HCT116 (cell line): Measurements from ENCODE around the gene FTO. TPM values are rescaled to one million over a fixed set of nuclear protein-coding genes. Genes with fewer than 3 reads are reported as not detected.

Experiments used
- ATAC-seq: fragments of 200-7000 bp; cut with Tn5 transposase; 2 replicates; pipeline ENCODE4 v1.9.1; 2020; ENCODE audit warnings: mild to moderate bottlenecking, moderate library complexity
- BruUV-seq: library from RNA; stranded (reverse); fragments of 400-500 nt; replicated peaks from 2 replicates; lab custom pipeline; 2021; lab: Mats Ljungman, UMichigan
- CTCF ChIA-PET: fragments of 300-600 bp; sonication (Branson Sonifier 250); formaldehyde crosslinking; loops from one replicate; lab custom pipeline; 2021; ENCODE audit warnings: antibody characterized with exemption; lab: Charles Lee
- POLR2A ChIA-PET: fragments of 300-600, 350-600 bp; sonication (Branson Sonifier 250); formaldehyde crosslinking; loops from one replicate; lab custom pipeline; 2021; ENCODE audit warnings: antibody characterized with exemption; lab: Charles Lee
- RAD21 ChIA-PET, 2 experiments: fragments of 300-600 bp; sonication (Branson Sonifier 250); formaldehyde crosslinking; loops; one replicate each; lab custom pipeline; 2023; ENCODE audit warnings: low total read pairs in 2 of 2; ENCODE audit not compliant: uncharacterized antibody in 2 of 2, unreplicated experiment in 2 of 2, low non-redundant PET in 1 of 2; lab: Charles Lee
- DNase-seq: peaks from one replicate; pipeline ENCODE4 v3.0.0-alpha.2; 2010; ENCODE audit warnings: low read depth, low spot score
- H2AFZ ChIP-seq: fragments of 200-600 bp; shearing (Covaris generic), sonication (generic); 2 replicates; pipeline ENCODE4 v1.6.1; 2017; ENCODE audit warnings: low read depth, mixed run types, mixed read lengths, antibody characterized with exemption, low read length; ENCODE audit not compliant: poor library complexity, severe bottlenecking
- H3K27ac ChIP-seq: 2 replicates; pipeline ENCODE4 v1.5.1; 2012; ENCODE audit warnings: low read depth, low read length
- H3K27me3 ChIP-seq: fragments of 200-600 bp; sonication (generic); 2 replicates; pipeline ENCODE4 v1.6.1; 2016; ENCODE audit warnings: mixed run types, low read length, mixed read lengths; ENCODE audit not compliant: insufficient read depth
- H3K36me3 ChIP-seq, 2 experiments: fragments of 200-500 bp in 1 of 2; fragments of 200-600 bp in 1 of 2; sonication (Bioruptor generic) in 1 of 2; sonication (generic) in 1 of 2; 2 replicates each; pipeline versions ENCODE4 v1.5.1 to v1.6.1; 2014 to 2016; ENCODE audit warnings: low read length in 2 of 2, inconsistent platforms in 1 of 2, mixed read lengths in 1 of 2, mixed run types in 1 of 2; ENCODE audit not compliant: insufficient read depth in 2 of 2, control insufficient read depth in 1 of 2
- H3K4me1 ChIP-seq, 2 experiments: fragments of 200-600 bp in 1 of 2; sonication (generic) in 1 of 2; 2 replicates each; pipeline versions ENCODE4 v1.5.1 to v1.6.1; 2012 to 2017; ENCODE audit warnings: low read length in 2 of 2, inconsistent platforms in 1 of 2, mild to moderate bottlenecking in 1 of 2, mixed read lengths in 1 of 2, mixed run types in 1 of 2, moderate library complexity in 1 of 2; ENCODE audit not compliant: insufficient read depth in 2 of 2, control insufficient read depth in 1 of 2
- H3K4me2 ChIP-seq: fragments of 200-600 bp; sonication (generic); 2 replicates; pipeline ENCODE4 v1.6.1; 2017; ENCODE audit warnings: mixed run types, low read length, mixed read lengths
- H3K4me3 ChIP-seq, 2 experiments: fragments of 200-600 bp in 1 of 2; sonication (generic) in 1 of 2; replicated peaks in 1 of 2; 2 replicates each; pipeline ENCODE4 v1.5.1; 2011 to 2016; ENCODE audit warnings: low read length in 2 of 2, control low read depth in 1 of 2, low read depth in 1 of 2, mild to moderate bottlenecking in 1 of 2, mixed read lengths in 1 of 2, mixed run types in 1 of 2
- H3K79me2 ChIP-seq: fragments of 200-600 bp; sonication (generic); 2 replicates; pipeline ENCODE4 v1.6.1; 2017; ENCODE audit warnings: mild to moderate bottlenecking, mixed run types, low read length, moderate library complexity, mixed read lengths; ENCODE audit not compliant: insufficient read depth
- H3K9ac ChIP-seq: fragments of 200-600 bp; sonication (generic); 2 replicates; pipeline ENCODE4 v1.6.1; 2016; ENCODE audit warnings: low read length, mixed read lengths
- H3K9me2 ChIP-seq: fragments of 200-600 bp; sonication (generic), shearing (Covaris generic); 2 replicates; pipeline ENCODE4 v1.6.1; 2017; ENCODE audit warnings: mixed run types, mild to moderate bottlenecking, moderate library complexity; ENCODE audit not compliant: insufficient read depth
- H3K9me3 ChIP-seq, 2 experiments: fragments of 200-500 bp in 1 of 2; fragments of 200-600 bp in 1 of 2; sonication (Bioruptor generic) in 1 of 2; sonication (generic) in 1 of 2; 2 replicates each; pipeline ENCODE4 v1.6.1; 2014 to 2017; ENCODE audit warnings: low read length in 2 of 2, mixed read lengths in 2 of 2, inconsistent platforms in 1 of 2, low read depth in 1 of 2, mild to moderate bottlenecking in 1 of 2, mixed run types in 1 of 2, moderate library complexity in 1 of 2; ENCODE audit not compliant: control insufficient read depth in 1 of 2, insufficient read depth in 1 of 2
- H4K20me1 ChIP-seq: fragments of 200-600 bp; sonication (generic), shearing (Covaris generic); 2 replicates; pipeline ENCODE4 v1.6.1; 2017; ENCODE audit warnings: mixed run types, mild to moderate bottlenecking, moderate library complexity; ENCODE audit not compliant: insufficient read depth
- CEBPB ChIP-seq: IDR thresholded peaks from 2 replicates; pipeline ENCODE4 v1.6.1; 2012; ENCODE audit warnings: low read depth
- EGR1 ChIP-seq: IDR thresholded peaks from 2 replicates; pipeline ENCODE4 v1.6.1; 2012; ENCODE audit warnings: low read depth
- FOSL1 ChIP-seq: IDR thresholded peaks from 2 replicates; pipeline ENCODE4 v1.6.1; 2012; ENCODE audit warnings: low read depth
- JUND ChIP-seq: IDR thresholded peaks from 2 replicates; pipeline ENCODE4 v1.6.1; 2012
- POLR2AphosphoS5 ChIP-seq: IDR thresholded peaks from 2 replicates; pipeline ENCODE4 v1.6.1; 2011; ENCODE audit warnings: mild to moderate bottlenecking, low read depth, low read length, moderate library complexity
- RAD21 ChIP-seq: IDR thresholded peaks from 2 replicates; pipeline ENCODE4 v1.6.1; 2012; ENCODE audit warnings: low read depth, mild to moderate bottlenecking
- SIN3A ChIP-seq: IDR thresholded peaks from 2 replicates; pipeline ENCODE4 v1.6.1; 2012; ENCODE audit warnings: low read depth
- SP1 ChIP-seq: IDR thresholded peaks from 2 replicates; pipeline ENCODE4 v1.6.1; 2012; ENCODE audit warnings: low read depth
- TCF7L2 ChIP-seq: IDR thresholded peaks from 2 replicates; pipeline ENCODE4 v1.7.0; 2011; ENCODE audit warnings: borderline replicate concordance, inconsistent platforms; ENCODE audit not compliant: insufficient read depth, insufficient read length; ENCODE audit errors: extremely low read depth
- YY1 ChIP-seq: IDR thresholded peaks from 2 replicates; pipeline ENCODE4 v1.6.1; 2011; ENCODE audit warnings: low read length, low read depth, moderate library complexity, mild to moderate bottlenecking; ENCODE audit not compliant: insufficient replicate concordance; ENCODE audit errors: extremely low read depth
- ZFX ChIP-seq: fragments of 450-650 bp; IDR thresholded peaks from 2 replicates; pipeline ENCODE4 v1.6.1; 2017
- ZNF274 ChIP-seq: fragments of 200-500 bp; sonication (Bioruptor generic); IDR thresholded peaks from 2 replicates; pipeline ENCODE4 v1.6.1; 2014; ENCODE audit warnings: mild to moderate bottlenecking, low read depth, low read length, inconsistent platforms
- intact Hi-C: fragments of 100-400 bp; cut with micrococcal nuclease; formaldehyde crosslinking; loops from 2 replicates; pipeline ENCODE4 v1.10.0; 2022
- total RNA-seq: library from RNA; stranded (reverse); gene quantifications from one replicate; pipeline ENCODE4 v1.2.1, GENCODE V29; 2021; ENCODE audit not compliant: unreplicated experiment
- TF ChIP-seq, protein P1 (sequence below): IDR thresholded peaks from 2 replicates; pipeline ENCODE4 v1.6.1; 2012; ENCODE audit warnings: low read depth
- TF ChIP-seq, protein P2 (sequence below): IDR thresholded peaks from 2 replicates; pipeline ENCODE4 v1.6.1; 2012
- TF ChIP-seq, protein P3 (sequence below): IDR thresholded peaks from 2 replicates; pipeline ENCODE4 v1.6.1; 2011; ENCODE audit warnings: mild to moderate bottlenecking, low read length, moderate library complexity; ENCODE audit not compliant: insufficient replicate concordance; ENCODE audit errors: extremely low read depth

The FTO gene
- total RNA-seq, 1 experiment from 2014 or later = 55.2 TPM

DNA sequence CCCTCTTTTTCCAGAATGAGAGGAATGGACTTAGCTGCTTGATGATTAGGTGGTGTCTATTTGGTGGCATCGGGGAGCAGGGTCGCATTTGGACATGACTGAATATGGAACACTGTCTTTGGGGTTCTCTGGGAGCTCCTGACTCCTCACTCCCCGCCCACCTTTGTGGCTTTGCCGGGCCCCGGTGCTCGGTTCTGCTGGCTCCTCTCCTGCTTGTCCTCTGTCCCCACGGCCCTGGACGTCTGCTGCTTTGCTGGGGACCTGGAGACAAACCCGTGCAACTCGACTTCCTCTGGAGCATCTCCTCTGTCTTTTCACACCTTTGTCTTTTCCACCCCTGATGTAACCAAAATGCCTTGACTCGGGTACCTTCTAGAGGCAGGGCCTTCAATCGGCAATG, 446.9 kb downstream of the FTO start (continued):
- TF ChIP-seq, protein P1, sequence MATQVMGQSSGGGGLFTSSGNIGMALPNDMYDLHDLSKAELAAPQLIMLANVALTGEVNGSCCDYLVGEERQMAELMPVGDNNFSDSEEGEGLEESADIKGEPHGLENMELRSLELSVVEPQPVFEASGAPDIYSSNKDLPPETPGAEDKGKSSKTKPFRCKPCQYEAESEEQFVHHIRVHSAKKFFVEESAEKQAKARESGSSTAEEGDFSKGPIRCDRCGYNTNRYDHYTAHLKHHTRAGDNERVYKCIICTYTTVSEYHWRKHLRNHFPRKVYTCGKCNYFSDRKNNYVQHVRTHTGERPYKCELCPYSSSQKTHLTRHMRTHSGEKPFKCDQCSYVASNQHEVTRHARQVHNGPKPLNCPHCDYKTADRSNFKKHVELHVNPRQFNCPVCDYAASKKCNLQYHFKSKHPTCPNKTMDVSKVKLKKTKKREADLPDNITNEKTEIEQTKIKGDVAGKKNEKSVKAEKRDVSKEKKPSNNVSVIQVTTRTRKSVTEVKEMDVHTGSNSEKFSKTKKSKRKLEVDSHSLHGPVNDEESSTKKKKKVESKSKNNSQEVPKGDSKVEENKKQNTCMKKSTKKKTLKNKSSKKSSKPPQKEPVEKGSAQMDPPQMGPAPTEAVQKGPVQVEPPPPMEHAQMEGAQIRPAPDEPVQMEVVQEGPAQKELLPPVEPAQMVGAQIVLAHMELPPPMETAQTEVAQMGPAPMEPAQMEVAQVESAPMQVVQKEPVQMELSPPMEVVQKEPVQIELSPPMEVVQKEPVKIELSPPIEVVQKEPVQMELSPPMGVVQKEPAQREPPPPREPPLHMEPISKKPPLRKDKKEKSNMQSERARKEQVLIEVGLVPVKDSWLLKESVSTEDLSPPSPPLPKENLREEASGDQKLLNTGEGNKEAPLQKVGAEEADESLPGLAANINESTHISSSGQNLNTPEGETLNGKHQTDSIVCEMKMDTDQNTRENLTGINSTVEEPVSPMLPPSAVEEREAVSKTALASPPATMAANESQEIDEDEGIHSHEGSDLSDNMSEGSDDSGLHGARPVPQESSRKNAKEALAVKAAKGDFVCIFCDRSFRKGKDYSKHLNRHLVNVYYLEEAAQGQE = no peak
- TF ChIP-seq, protein P2, sequence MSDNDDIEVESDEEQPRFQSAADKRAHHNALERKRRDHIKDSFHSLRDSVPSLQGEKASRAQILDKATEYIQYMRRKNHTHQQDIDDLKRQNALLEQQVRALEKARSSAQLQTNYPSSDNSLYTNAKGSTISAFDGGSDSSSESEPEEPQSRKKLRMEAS = no peak
- no peak for TF ChIP-seq ZFX

DNA sequence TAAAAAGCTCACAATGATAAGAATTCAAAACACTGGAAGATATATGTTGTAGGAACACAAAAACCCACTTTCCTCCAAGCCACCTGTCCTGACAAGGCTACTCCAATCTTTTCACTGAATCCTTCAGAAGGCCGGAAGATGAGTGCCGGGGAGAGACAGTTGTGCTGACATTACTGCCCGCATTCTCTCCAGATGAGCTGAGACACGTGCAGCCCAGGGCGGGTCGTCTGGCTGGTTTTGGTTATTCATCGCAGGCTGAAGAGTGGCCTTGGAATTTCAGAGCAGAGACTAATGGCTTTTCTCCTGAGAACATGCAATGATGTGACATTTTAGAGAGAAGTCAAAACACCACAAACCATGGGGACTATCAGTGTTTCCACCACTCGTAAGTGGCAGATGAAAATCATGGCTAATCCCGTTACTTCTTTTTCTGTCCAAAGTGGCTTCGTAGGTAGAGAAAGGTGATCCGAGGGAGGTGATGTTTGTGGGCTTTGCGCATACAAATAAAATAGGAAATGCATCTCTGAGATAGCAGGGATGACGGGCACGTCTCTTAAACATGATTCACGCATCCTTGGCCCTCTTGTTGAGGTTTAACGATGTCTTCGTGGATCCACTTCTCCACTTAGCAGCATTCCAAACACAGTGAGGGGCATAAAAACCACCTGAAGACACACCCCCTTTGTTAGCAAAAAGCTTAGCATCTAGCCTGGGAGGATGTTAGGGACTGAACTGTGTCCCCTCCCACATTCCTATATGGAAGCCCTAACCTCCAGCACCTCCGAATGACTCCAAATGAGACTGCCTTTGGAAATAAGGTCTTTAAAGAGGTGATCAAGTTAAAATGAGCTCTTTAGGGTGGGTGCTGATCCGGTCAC, 448.6 kb downstream of the FTO start:
- no peaks in the 10 kb centered on the region for H3K9me3 ChIP-seq
- CTCF ChIA-PET = no interaction called here
- no peak overlapping the region for H3K27ac ChIP-seq
- H3K9ac ChIP-seq = no peak overlapping the region
- no peak for ATAC-seq
- no peaks in the 10 kb centered on the region for H3K36me3 ChIP-seq
- RAD21 ChIA-PET = no interaction called here
- H3K9me2 ChIP-seq = no peaks in the 10 kb centered on the region
- no peaks in the 10 kb centered on the region for H3K79me2 ChIP-seq
- H3K4me2 ChIP-seq = no peak overlapping the region
- no peaks in the 10 kb centered on the region for H3K4me1 ChIP-seq
- H4K20me1 ChIP-seq = no peaks in the 10 kb centered on the region
- H3K27me3 ChIP-seq = peaks cover 13% of the 10 kb centered on the region; the same call in 1 of the 2 replicates
- H2AFZ ChIP-seq = no peak overlapping the region
- no TSS peak for BruUV-seq
- intact Hi-C loops = no loop called here
- POLR2A ChIA-PET = no interaction called here
- no peak for DNase-seq
- no peak overlapping the region for H3K4me3 ChIP-seq
- TF ChIP-seq YY1 (no peak), JUND (no peak), POLR2AphosphoS5 (no peak), EGR1 (no peak), RAD21 (no peak), SP1 (no peak), CEBPB (no peak), ZNF274 (no peak), TCF7L2 (no peak), SIN3A (no peak), FOSL1 (no peak)
- TF ChIP-seq, protein P3, sequence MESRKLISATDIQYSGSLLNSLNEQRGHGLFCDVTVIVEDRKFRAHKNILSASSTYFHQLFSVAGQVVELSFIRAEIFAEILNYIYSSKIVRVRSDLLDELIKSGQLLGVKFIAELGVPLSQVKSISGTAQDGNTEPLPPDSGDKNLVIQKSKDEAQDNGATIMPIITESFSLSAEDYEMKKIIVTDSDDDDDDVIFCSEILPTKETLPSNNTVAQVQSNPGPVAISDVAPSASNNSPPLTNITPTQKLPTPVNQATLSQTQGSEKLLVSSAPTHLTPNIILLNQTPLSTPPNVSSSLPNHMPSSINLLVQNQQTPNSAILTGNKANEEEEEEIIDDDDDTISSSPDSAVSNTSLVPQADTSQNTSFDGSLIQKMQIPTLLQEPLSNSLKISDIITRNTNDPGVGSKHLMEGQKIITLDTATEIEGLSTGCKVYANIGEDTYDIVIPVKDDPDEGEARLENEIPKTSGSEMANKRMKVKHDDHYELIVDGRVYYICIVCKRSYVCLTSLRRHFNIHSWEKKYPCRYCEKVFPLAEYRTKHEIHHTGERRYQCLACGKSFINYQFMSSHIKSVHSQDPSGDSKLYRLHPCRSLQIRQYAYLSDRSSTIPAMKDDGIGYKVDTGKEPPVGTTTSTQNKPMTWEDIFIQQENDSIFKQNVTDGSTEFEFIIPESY = no peak
- TF ChIP-seq, protein P1 = no peak
